ENCODE results near the gene ARPC2. TPM values are rescaled to one million over a fixed set of nuclear protein-coding genes. Genes with fewer than 3 reads are reported as not detected.

ARPC2 gene
- total RNA-seq, 1 experiment from 2014 or later: 374 TPM

DNA sequence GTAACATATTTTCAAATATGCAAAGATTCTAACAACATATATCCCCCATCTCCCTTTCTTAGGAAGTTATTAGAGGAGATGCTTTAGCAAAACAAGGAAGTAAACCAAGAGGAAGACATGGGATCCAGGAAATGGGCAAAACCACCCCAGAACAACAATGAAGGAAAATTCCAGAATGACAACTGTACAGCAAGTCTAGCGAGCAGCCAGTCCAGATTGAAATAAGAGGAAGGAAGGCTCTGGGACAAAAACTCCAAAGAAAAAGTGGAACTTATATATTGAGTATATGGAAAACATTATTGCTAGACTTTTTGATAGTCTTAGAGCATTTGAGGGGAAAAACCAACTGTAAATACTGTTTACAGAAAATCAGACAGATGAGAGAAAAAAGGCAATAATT lies 2.9 kb upstream of the ARPC2 start:
- Mint-ChIP-seq H3K27me3 (ENCODE audit: unreplicated experiment) (no peaks in the 10 kb centered on the region), H3K4me1 (ENCODE audit: low read depth, unreplicated experiment) (peaks cover 28% of the 10 kb centered on the region), H3K36me3 (ENCODE audit: insufficient read depth, unreplicated experiment) (peaks cover 33% of the 10 kb centered on the region), H3K27ac (ENCODE audit: unreplicated experiment) (no peak overlapping the region), H3K4me3 (ENCODE audit: low read depth, unreplicated experiment) (no peak overlapping the region), H3K9me3 (ENCODE audit: low read depth, unreplicated experiment) (peaks cover 2% of the 10 kb centered on the region)
- intact Hi-C loops (cut with micrococcal nuclease; ENCODE audit: unreplicated experiment): no loop called here
- CTCF ChIA-PET: no interaction called here
- no peak for DNase-seq
- TF ChIP-seq, protein P1, sequence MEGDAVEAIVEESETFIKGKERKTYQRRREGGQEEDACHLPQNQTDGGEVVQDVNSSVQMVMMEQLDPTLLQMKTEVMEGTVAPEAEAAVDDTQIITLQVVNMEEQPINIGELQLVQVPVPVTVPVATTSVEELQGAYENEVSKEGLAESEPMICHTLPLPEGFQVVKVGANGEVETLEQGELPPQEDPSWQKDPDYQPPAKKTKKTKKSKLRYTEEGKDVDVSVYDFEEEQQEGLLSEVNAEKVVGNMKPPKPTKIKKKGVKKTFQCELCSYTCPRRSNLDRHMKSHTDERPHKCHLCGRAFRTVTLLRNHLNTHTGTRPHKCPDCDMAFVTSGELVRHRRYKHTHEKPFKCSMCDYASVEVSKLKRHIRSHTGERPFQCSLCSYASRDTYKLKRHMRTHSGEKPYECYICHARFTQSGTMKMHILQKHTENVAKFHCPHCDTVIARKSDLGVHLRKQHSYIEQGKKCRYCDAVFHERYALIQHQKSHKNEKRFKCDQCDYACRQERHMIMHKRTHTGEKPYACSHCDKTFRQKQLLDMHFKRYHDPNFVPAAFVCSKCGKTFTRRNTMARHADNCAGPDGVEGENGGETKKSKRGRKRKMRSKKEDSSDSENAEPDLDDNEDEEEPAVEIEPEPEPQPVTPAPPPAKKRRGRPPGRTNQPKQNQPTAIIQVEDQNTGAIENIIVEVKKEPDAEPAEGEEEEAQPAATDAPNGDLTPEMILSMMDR (IDR thresholded peaks at IDR 0.05; ENCODE audit: unreplicated experiment): no peak
- BruUV-seq (replicated peaks): no TSS peak

DNA sequence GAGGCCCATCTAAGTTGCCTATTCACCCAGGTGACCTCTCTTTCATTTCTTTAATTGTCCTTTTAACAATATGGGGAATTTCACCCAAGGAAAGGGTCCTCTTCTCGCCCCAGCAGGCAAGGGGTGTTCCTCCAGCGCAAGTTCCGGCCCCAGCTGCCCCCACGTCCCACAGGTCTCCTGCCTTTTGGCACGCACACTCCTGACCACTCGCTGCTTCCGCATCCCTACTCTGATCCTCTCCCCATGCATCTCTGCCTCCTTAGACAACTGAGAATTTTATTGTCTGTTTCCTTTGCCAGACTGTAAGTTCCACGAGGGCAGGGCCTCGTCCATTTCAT lies 684 bp upstream of the ARPC2 start:
- no peaks in the 10 kb centered on the region for H3K27me3 Mint-ChIP-seq (ENCODE audit: unreplicated experiment)
- intact Hi-C loops (cut with micrococcal nuclease; ENCODE audit: unreplicated experiment): no loop called here
- DNase-seq: no peak
- H3K4me1 Mint-ChIP-seq (ENCODE audit: low read depth, unreplicated experiment): peaks cover 47% of the 10 kb centered on the region
- no peaks in the 10 kb centered on the region for H3K9me3 Mint-ChIP-seq (ENCODE audit: low read depth, unreplicated experiment)
- TF ChIP-seq, protein P1 (IDR thresholded peaks at IDR 0.05; ENCODE audit: unreplicated experiment): no peak
- TSS peak; percentile 89 for BruUV-seq (replicated peaks)
- H3K27ac Mint-ChIP-seq (ENCODE audit: unreplicated experiment): peak overlapping the region; percentile 85
- peak overlapping the region; percentile 89 for H3K4me3 Mint-ChIP-seq (ENCODE audit: low read depth, unreplicated experiment)
- H3K36me3 Mint-ChIP-seq (ENCODE audit: insufficient read depth, unreplicated experiment): peaks cover 54% of the 10 kb centered on the region
- CTCF ChIA-PET: interaction anchor here (1.2 to 1.5 kb wide), 2 partner anchors 14 to 45 kb away, joined by 4 to 8 read pairs; partner anchors contain the start of gene GPBAR1

DNA sequence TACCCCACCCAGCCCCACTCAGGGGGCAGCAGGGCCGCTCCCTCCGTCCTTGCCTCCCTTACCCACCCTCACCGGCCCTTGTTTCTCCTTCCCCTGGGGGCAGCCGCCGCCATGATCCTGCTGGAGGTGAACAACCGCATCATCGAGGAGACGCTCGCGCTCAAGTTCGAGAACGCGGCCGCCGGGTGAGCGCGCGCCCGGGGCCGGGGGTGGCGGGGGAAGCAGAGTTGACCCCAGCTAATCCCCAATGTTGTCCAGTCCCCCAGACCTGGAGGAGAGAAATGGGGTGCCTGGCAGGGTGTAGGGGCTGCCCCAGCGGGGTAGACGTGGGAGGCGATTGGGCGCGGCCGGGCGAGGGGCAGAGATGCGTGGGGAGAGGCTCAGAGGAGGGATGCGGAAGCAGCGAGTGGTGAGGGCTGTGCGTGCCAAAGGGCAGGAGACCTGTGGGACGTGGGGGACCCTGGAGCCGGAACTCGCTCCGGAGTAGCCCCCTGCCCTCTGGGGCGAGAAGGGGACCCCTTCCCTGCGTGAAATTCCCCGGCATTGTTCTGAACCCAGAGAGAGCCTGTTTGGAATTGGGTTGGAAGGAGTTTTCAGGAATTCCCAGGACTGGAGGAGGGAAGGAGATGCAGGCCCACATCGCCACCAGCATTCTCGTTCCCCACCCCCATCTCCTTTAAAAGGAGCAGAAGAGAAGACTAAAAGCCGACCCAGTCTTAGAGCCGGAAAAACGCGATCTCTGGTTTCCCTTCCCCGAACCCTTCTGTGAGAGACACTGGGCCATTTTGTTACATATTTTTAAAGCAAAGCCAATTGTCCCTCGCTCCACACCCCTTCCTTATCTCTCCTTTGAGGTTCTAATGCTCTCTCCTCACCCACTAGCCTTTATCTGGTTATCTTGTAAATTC lies 625 bp downstream of the ARPC2 start:
- peaks cover 64% of the 10 kb centered on the region for H3K36me3 Mint-ChIP-seq (ENCODE audit: insufficient read depth, unreplicated experiment)
- H3K4me1 Mint-ChIP-seq (ENCODE audit: low read depth, unreplicated experiment): peaks cover 55% of the 10 kb centered on the region
- peak overlapping the region; percentile 89 for H3K4me3 Mint-ChIP-seq (ENCODE audit: low read depth, unreplicated experiment)
- no peaks in the 10 kb centered on the region for H3K9me3 Mint-ChIP-seq (ENCODE audit: low read depth, unreplicated experiment)
- TF ChIP-seq, protein P1 (IDR thresholded peaks at IDR 0.05; ENCODE audit: unreplicated experiment): no peak
- DNase-seq: peak; percentile 45
- peak overlapping the region; percentile 96 for H3K27ac Mint-ChIP-seq (ENCODE audit: unreplicated experiment)
- BruUV-seq (replicated peaks): no TSS peak
- intact Hi-C loops (cut with micrococcal nuclease; ENCODE audit: unreplicated experiment): loop anchor here (1.0 kb wide), 1 partner anchor 12 kb away; no protein-coding TSS in a partner anchor
- H3K27me3 Mint-ChIP-seq (ENCODE audit: unreplicated experiment): no peaks in the 10 kb centered on the region
- CTCF ChIA-PET: interaction anchor here (0.9 to 1.5 kb wide), 3 partner anchors 13 to 43 kb away, joined by 4 to 8 read pairs (median 5); partner anchors contain the start of gene GPBAR1

DNA sequence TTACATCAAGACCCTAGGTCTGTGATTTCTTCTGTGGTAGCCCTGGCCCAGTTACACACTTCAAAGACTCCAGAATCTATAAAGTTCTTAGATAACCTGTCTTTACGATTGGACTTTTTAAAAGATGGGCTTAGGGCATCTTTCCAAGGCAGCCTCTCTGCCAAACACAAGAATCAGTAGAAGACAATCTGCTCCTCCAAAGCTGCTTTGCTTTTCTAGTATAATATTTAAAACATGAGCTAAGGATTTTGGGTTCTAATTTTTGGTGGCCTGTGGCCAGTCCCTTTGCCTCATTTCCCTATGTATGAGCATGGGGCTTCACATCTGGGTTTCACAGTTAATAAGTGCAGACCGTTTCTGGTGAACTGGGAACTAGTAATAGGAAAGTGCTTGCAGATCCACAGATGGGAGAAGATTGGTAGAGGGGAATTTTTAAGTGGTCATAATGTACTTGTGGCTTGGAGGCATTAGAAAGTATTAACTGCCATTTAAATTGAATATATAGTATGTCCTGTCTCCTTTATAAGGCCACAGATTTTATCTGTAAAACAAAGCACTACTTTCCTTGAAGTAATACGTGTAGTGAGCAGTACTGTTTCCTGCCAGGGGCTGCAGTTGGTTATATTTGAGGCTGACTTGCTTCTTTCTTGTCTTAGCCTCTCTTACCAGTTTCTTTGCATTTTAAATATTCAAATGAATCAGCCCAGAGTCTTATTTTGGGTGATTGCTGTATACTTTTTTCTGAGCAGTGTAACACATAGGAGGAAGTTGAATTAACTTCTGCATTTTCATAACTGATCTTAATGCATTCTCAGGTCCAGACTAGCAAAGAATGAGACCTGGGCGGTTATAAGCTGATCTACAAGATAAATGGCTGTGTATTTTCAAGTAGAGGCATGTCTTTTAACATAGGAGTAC lies 1.5 kb downstream of the ARPC2 start:
- DNase-seq: no peak
- BruUV-seq (replicated peaks): TSS peak; percentile 31
- peak overlapping the region; percentile 89 for H3K4me3 Mint-ChIP-seq (ENCODE audit: low read depth, unreplicated experiment)

More for the DNA sequence above, 1.5 kb downstream of the ARPC2 start:
- Mint-ChIP-seq H3K27me3 (ENCODE audit: unreplicated experiment) (no peaks in the 10 kb centered on the region), H3K27ac (ENCODE audit: unreplicated experiment) (peak overlapping the region; percentile 96), H3K4me1 (ENCODE audit: low read depth, unreplicated experiment) (peaks cover 64% of the 10 kb centered on the region), H3K9me3 (ENCODE audit: low read depth, unreplicated experiment) (no peaks in the 10 kb centered on the region), H3K36me3 (ENCODE audit: insufficient read depth, unreplicated experiment) (peaks cover 64% of the 10 kb centered on the region)
- TF ChIP-seq, protein P1 (IDR thresholded peaks at IDR 0.05; ENCODE audit: unreplicated experiment): no peak
- intact Hi-C loops (cut with micrococcal nuclease; ENCODE audit: unreplicated experiment): loop anchor here (1.0 kb wide), 1 partner anchor 11 kb away; no protein-coding TSS in a partner anchor
- CTCF ChIA-PET: interaction anchor here (0.5 kb wide), 1 partner anchor 208 kb away, joined by 3 read pairs; no protein-coding TSS in a partner anchor

Measured in Calu3 (cell line).